Immature natural killer cell (primary cell): Measurements from ENCODE around the gene CSNK1A1. TPM values are rescaled to one million over a fixed set of nuclear protein-coding genes. Genes with fewer than 3 reads are reported as not detected.
"Not testable (repeated sequence)": the region's sequence is repeated elsewhere in the genome, so short reads cannot be mapped to it uniquely, and the experiment has no call there.

Source experiments
- DNase-seq, 3 donors: peaks; one replicate each; pipeline ENCODE4 v3.0.0; 2022; ENCODE audit warnings: mixed read lengths in 1 of 3
- H3K27ac Mint-ChIP-seq, 6 donors: one replicate each; pipeline ENCODE4 v1.8.0; 2020; ENCODE audit warnings: mixed read lengths in 6 of 6, mild to moderate bottlenecking in 5 of 6, inconsistent platforms in 4 of 6, moderate library complexity in 3 of 6
- H3K27me3 Mint-ChIP-seq, 3 donors: one replicate each; pipeline ENCODE4 v1.8.0; 2020 to 2021; ENCODE audit warnings: low read depth in 3 of 3, mild to moderate bottlenecking in 3 of 3, mixed read lengths in 3 of 3, moderate library complexity in 3 of 3, inconsistent platforms in 1 of 3
- H3K36me3 Mint-ChIP-seq, 3 donors: one replicate each; pipeline ENCODE4 v1.8.0; 2020; ENCODE audit warnings: mixed read lengths in 3 of 3, inconsistent platforms in 2 of 3, mild to moderate bottlenecking in 2 of 3
- H3K4me1 Mint-ChIP-seq, 2 donors: one replicate each; pipeline ENCODE4 v1.8.0; 2020; ENCODE audit warnings: inconsistent platforms in 2 of 2, mild to moderate bottlenecking in 2 of 2, mixed read lengths in 2 of 2, moderate library complexity in 1 of 2
- H3K4me3 Mint-ChIP-seq, 5 donors: one replicate each; pipeline ENCODE4 v1.8.0; 2020; ENCODE audit warnings: mild to moderate bottlenecking in 5 of 5, mixed read lengths in 5 of 5, inconsistent platforms in 3 of 5, moderate library complexity in 3 of 5
- H3K9me3 Mint-ChIP-seq, 6 donors: one replicate each; pipeline ENCODE4 v1.8.0; 2020; ENCODE audit warnings: mild to moderate bottlenecking in 6 of 6, mixed read lengths in 6 of 6, inconsistent platforms in 4 of 6, moderate library complexity in 3 of 6
- polyA plus RNA-seq, 3 donors: library from polyadenylated mRNA; unstranded; fragments of 300-500 nt; fragmentation: Illumina TruSeq; gene quantifications; one replicate each; pipeline ENCODE4 v1.2.3, GENCODE V29; 2021

The CSNK1A1 gene
- polyA plus RNA-seq, 3 donors from 2014 or later: 106 to 146 (median 134) TPM

DNA sequence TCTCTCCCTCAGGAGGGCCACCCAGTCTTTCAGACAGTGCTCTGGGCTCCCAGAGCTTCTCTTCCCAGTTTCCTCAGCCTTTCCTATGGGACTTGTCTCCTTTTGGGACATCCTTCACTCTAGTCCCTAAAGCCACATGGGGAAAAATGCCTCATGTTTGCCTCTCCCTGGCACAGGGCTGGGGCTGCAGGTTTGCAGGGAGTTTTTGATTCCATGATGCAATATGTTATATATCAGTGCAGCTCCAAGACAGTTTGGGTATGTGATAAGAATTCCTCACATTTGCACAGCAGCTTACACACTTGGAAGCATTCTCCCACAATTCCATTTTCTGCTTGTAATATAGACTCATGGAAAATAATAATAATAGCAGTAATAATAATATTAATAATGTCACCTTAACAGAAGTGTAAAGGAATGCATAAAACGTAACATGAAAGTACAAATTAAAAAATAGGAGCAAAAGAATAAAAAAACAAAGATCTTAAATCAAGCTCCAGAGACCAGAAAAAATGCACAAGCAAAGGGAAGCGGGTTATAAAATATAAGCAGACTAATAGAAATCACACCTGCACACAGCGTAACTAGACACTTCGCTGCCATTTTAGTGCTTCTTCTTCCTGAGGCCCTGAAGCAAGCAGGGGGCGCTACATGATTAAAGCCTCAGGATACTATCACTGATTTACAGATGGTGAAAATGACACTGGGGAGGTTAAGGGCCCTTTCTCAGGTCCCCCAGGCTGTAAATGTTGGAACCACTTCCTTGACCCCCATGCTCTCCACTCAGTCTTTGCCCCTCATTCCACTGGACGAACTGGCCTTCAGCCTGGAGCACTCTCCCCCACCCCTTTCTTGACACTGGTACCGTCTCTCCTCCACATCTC, 102.2 kb downstream of the CSNK1A1 start:
- H3K9me3 Mint-ChIP-seq: no peaks in the 10 kb centered on the region
- no peaks in the 10 kb centered on the region for H3K4me1 Mint-ChIP-seq
- no peak overlapping the region for H3K4me3 Mint-ChIP-seq
- DNase-seq: no peak
- no peak overlapping the region for H3K27ac Mint-ChIP-seq
- peaks cover 0 to 2% (median 1%) of the 10 kb centered on the region in 3 donors for H3K27me3 Mint-ChIP-seq
- no peaks in the 10 kb centered on the region for H3K36me3 Mint-ChIP-seq

DNA sequence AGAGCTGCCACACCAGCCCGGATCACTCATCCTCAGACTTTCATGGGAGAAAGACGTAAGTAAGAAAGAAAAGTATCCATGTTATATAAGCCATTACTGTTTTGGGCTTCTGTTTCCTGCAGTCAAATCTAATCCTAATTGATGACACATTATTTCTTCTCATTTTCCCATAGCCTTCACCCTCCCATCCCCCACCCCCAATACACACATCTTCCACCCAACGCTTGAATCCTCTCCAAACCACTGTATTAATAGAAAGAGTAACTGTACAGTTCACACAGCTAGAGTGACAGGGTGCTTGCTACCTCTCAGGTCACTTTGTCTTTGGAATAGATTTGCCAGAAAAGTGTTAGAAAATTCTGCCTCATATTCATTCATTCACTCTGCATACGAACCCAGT, 102.8 kb downstream of the CSNK1A1 start:
- no peak overlapping the region for H3K27ac Mint-ChIP-seq
- no peak for DNase-seq
- no peaks in the 10 kb centered on the region for H3K36me3 Mint-ChIP-seq
- H3K4me1 Mint-ChIP-seq: no peaks in the 10 kb centered on the region
- no peak overlapping the region for H3K4me3 Mint-ChIP-seq
- H3K9me3 Mint-ChIP-seq: no peaks in the 10 kb centered on the region
- peaks cover 0 to 1% (median 0%) of the 10 kb centered on the region in 3 donors for H3K27me3 Mint-ChIP-seq

DNA sequence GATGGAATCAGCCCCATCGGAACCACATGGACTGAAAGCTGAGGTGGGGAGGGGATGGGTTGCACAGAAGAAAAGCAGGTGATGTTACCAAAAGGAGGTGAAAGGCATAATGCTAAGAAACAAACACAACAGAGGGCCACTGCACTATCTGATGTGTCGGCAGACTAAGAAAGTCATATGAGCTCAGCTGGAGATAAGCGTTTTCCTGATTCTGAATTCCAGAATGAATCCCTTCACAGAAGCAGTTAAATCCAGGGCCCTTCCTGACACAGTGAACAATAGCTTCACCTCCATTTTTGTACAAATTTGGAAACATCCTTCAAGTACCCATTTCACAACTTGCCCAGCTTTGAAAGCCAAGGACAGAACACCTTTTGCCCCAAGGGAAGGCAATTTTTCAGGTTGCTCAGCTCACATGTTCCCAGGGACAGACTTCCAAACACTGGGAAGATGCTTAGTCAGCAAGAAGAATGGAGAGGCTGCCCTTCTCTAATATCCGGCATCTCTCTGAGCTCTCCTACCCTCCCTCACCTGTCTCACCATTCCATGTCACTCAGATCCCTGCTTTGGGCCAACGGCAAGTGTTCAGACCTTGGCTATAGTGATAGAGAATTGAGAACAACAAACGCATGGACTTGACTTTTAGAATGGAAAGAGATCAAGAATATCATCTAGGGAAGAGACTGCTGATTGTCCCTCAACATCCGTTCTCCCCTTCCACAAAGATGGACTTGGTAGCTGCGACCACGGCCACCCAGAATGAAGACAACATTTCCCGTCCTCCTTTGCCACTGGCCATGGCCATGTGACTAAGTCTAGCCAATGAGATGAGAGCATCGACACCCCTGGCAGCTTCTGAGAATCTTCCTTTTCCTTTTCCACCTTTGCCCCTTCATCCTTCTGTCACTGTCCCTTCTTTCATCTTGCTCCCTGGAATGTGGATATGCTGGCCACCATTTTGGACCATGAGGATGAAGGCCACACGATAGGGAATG, 103.6 kb downstream of the CSNK1A1 start:
- Mint-ChIP-seq H3K36me3 (no peaks in the 10 kb centered on the region), H3K27ac (no peak overlapping the region), H3K9me3 (no peaks in the 10 kb centered on the region), H3K4me1 (no peaks in the 10 kb centered on the region), H3K27me3 (peaks cover 0 to 1% (median 0%) of the 10 kb centered on the region in 3 donors), H3K4me3 (no peak overlapping the region)
- DNase-seq: no peak

GRCh38 chr5:149446794-149447193, 104.4 kb downstream of the CSNK1A1 start:
- H3K27me3 Mint-ChIP-seq, H3K4me1 Mint-ChIP-seq, H3K36me3 Mint-ChIP-seq, DNase-seq, H3K9me3 Mint-ChIP-seq, H3K4me3 Mint-ChIP-seq, H3K27ac Mint-ChIP-seq: not testable (repeated sequence)

GRCh38 chr5:149445739-149446369, 105.4 kb downstream of the CSNK1A1 start:
- Mint-ChIP-seq H3K4me3 (no peak overlapping the region), H3K27me3 (peaks cover 0 to 1% (median 0%) of the 10 kb centered on the region in 3 donors), H3K27ac (no peak overlapping the region), H3K36me3 (no peaks in the 10 kb centered on the region), H3K4me1 (no peaks in the 10 kb centered on the region), H3K9me3 (no peaks in the 10 kb centered on the region)
- no peak for DNase-seq

GRCh38 chr5:149445343-149445738, 105.9 kb downstream of the CSNK1A1 start:
- Mint-ChIP-seq H3K27me3 (peaks cover 0 to 1% (median 0%) of the 10 kb centered on the region in 3 donors), H3K4me3 (no peak overlapping the region), H3K4me1 (no peaks in the 10 kb centered on the region), H3K27ac (no peak overlapping the region), H3K36me3 (no peaks in the 10 kb centered on the region), H3K9me3 (no peaks in the 10 kb centered on the region)
- no peak for DNase-seq

DNA sequence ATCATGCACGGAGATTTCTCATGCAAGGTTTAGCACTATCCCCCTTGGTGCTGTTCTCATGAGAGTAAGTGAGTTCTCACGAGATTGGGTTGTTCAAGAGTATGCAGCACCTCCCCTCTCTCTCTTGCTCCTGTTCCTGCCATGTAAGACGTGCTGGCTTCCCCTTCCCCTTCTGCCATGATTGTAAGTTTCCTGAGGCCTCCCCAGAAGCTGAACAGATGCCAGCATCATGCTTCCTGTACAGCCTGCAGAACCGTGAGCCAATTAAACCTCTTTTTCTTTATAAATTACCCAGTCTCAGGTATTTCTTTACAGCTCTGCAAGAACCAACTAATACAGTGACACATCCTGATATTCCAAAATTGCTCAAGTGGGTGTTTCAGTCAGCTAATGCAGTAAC, 106.8 kb downstream of the CSNK1A1 start:
- not testable (repeated sequence) for H3K4me3 Mint-ChIP-seq, H3K36me3 Mint-ChIP-seq, H3K27ac Mint-ChIP-seq, H3K27me3 Mint-ChIP-seq, H3K9me3 Mint-ChIP-seq, H3K4me1 Mint-ChIP-seq, DNase-seq

- H3K27ac Mint-ChIP-seq: no peak overlapping the region
These were observed 108.0 kb downstream of the CSNK1A1 start for GRCh38 chr5:149443210-149443609.

GRCh38 chr5:149442563-149443182, 108.6 kb downstream of the CSNK1A1 start:
- Mint-ChIP-seq H3K9me3 (no peaks in the 10 kb centered on the region), H3K4me1 (no peaks in the 10 kb centered on the region), H3K36me3 (no peaks in the 10 kb centered on the region), H3K27ac (no peak overlapping the region), H3K4me3 (no peak overlapping the region), H3K27me3 (peaks cover 0 to 1% (median 0%) of the 10 kb centered on the region in 3 donors)
- DNase-seq: peak; percentile 50 to 60 (median 50)

More at GRCh38 chr5:149443210-149443609, 108.0 kb downstream of the CSNK1A1 start:
- no peaks in the 10 kb centered on the region for H3K9me3 Mint-ChIP-seq
- no peak overlapping the region for H3K4me3 Mint-ChIP-seq
- no peaks in the 10 kb centered on the region for H3K4me1 Mint-ChIP-seq
- H3K36me3 Mint-ChIP-seq: no peaks in the 10 kb centered on the region
- H3K27me3 Mint-ChIP-seq: peaks cover 0 to 1% (median 0%) of the 10 kb centered on the region in 3 donors
- DNase-seq: no peak

Other genes with a start within 250 kb of the CSNK1A1 start
- gene GRPEL2, start 205.9 kb downstream of the CSNK1A1 start, polyA plus RNA-seq: 1 to 10 TPM in 2 of 3 donors, under 1 TPM in 1; 0.88 to 4.5 (median 2.6) TPM
- gene PCYOX1L, start 193.4 kb downstream of the CSNK1A1 start, polyA plus RNA-seq: 1 to 10 TPM; 3.7 to 8.7 (median 6.8) TPM
- not detected for gene IL17B, start 172.1 kb downstream of the CSNK1A1 start, polyA plus RNA-seq
- gene ARHGEF37, start 30.1 kb upstream of the CSNK1A1 start, polyA plus RNA-seq: under 1 TPM in 1 of 3 donors, not detected in 2; 0.47 TPM
- under 1 TPM in 1 of 3 donors, not detected in 2; 0.62 TPM for gene PPARGC1B, start 178.9 kb upstream of the CSNK1A1 start, polyA plus RNA-seq